ENCODE data around the gene CCDC73. TPM values are rescaled to one million over a fixed set of nuclear protein-coding genes. Genes with fewer than 3 reads are reported as not detected.
A peak's percentile ranks its signal among the peaks of the same experiment; 100 is the strongest.

The CCDC73 gene
- total RNA-seq, 1 experiment from 2014 or later, result 0.04 TPM

DNA sequence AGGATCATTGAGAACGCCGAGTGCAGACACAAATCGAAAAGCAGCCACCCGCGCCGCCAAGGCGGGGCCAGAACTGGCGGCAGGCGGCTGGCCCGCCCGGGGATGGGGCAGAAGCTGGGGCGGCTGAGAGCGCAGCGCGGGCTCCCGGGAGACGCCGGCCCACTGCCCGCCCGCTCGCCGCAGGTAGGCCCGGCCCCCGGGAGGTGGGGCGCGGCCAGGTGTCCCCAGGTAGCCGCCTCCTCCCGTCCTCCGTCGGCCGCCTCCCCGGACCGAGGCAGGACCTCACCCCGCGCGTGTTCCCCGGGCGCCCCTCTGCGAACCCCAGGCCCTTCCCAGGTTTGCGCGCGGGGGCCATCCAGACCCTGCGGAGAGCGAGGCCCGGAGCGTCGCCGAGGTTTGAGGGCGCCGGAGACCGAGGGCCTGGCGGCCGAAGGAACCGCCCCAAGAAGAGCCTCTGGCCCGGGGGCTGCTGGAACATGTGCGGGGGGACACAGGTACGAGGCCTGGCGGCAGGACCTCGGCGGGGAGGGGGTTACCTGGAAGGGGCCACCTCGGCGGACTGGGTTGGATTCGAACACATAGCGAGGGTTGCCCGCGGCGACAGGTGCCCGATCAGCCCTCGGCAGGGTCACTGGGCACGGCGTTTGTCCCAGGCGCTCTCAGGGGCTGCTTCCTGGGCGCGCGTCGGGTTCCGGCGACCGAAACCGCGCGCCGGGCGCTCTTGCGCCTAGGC is 35.4 kb upstream of the CCDC73 start, which contains the start of gene PRRG4:
Gene PRRG4, plus strand, starts transcription at position 248 of the 733 bp plus-strand sequence. CDS start 603 bp downstream, outside the sequence.
- TF ChIP-seq, protein P1, sequence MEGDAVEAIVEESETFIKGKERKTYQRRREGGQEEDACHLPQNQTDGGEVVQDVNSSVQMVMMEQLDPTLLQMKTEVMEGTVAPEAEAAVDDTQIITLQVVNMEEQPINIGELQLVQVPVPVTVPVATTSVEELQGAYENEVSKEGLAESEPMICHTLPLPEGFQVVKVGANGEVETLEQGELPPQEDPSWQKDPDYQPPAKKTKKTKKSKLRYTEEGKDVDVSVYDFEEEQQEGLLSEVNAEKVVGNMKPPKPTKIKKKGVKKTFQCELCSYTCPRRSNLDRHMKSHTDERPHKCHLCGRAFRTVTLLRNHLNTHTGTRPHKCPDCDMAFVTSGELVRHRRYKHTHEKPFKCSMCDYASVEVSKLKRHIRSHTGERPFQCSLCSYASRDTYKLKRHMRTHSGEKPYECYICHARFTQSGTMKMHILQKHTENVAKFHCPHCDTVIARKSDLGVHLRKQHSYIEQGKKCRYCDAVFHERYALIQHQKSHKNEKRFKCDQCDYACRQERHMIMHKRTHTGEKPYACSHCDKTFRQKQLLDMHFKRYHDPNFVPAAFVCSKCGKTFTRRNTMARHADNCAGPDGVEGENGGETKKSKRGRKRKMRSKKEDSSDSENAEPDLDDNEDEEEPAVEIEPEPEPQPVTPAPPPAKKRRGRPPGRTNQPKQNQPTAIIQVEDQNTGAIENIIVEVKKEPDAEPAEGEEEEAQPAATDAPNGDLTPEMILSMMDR (conservative IDR thresholded peaks at IDR 0.05), result no peak
- H2AFZ ChIP-seq (ENCODE audit: low read length), result peak within 1 kb of the TSS; percentile 22
- WGBS (ENCODE audit: extremely low coverage, insufficient read length, low lambda C conversion rate), result no CpG with 5 or more reads among the region's 85 CpGs

More for the DNA sequence above, 35.4 kb upstream of the CCDC73 start, which contains the start of gene PRRG4:
- Histone ChIP-seq H3K4me1 (ENCODE audit: insufficient read depth, low read length) (no peaks in the 10 kb centered on the region), H2AK5ac (ENCODE audit: insufficient read length, low read length) (no peak within 1 kb of the TSS), H3K27me3 (ENCODE audit: insufficient read depth, low read length) (no peaks in the 10 kb centered on the region), H3K4me2 (ENCODE audit: insufficient read depth, insufficient read length, low read length) (peak within 1 kb of the TSS; percentile 66), H3K56ac (ENCODE audit: insufficient read length, low read depth, low read length) (no peak within 1 kb of the TSS), H2BK5ac (ENCODE audit: insufficient read length, low read length) (no peak within 1 kb of the TSS), H4K8ac (replicated peaks; ENCODE audit: insufficient read length, low read depth, low read length) (no peak within 1 kb of the TSS), H2BK20ac (ENCODE audit: low read depth, low read length, poor library complexity, severe bottlenecking) (no peak within 1 kb of the TSS), H3K4ac (ENCODE audit: low read depth, low read length) (no peak within 1 kb of the TSS), H3K9ac (ENCODE audit: extremely low read depth, insufficient read length, low read length) (peak within 1 kb of the TSS; percentile 31), H3K27ac (ENCODE audit: insufficient read length, low read depth, low read length) (no peak within 1 kb of the TSS), H3K79me1 (ENCODE audit: insufficient read depth, low read depth, low read length, poor library complexity, severe bottlenecking) (no peaks in the 10 kb centered on the region), H2BK12ac (ENCODE audit: insufficient read length, low read depth, low read length) (no peak within 1 kb of the TSS), H3K79me2 (ENCODE audit: insufficient read depth, low read length) (no peaks in the 10 kb centered on the region), H3K9me3 (ENCODE audit: control insufficient read depth, low read depth, low read length) (no peaks in the 10 kb centered on the region), H3K23ac (ENCODE audit: insufficient read length, low read depth, low read length) (no peak within 1 kb of the TSS), H3K23me2 (ENCODE audit: insufficient read length, low read depth, low read length, poor library complexity, severe bottlenecking) (peaks cover 10% of the 10 kb centered on the region), H4K20me1 (ENCODE audit: control insufficient read depth, insufficient read depth, insufficient read length) (no peaks in the 10 kb centered on the region), H2BK120ac (ENCODE audit: low read depth, low read length, poor library complexity, severe bottlenecking) (no peak within 1 kb of the TSS), H3T11ph (ENCODE audit: low read length) (no peak within 1 kb of the TSS), H3K14ac (ENCODE audit: insufficient read depth, low read length) (peak within 1 kb of the TSS; percentile 71; the same call in 1 of the 2 replicates), H2BK15ac (ENCODE audit: low read depth, low read length) (no peak within 1 kb of the TSS), H3K18ac (ENCODE audit: insufficient read length, low read depth, low read length) (peak within 1 kb of the TSS; percentile 7), H4K91ac (ENCODE audit: insufficient read length, low read depth, low read length) (no peak within 1 kb of the TSS), H4K5ac (ENCODE audit: insufficient read length, low read depth, low read length) (no peak within 1 kb of the TSS)
- Mint-ChIP-seq H3K27me3 (ENCODE audit: low read depth) (peaks cover 37% of the 10 kb centered on the region), H3K4me1 (peaks cover 12 to 14% of the 10 kb centered on the region in 2 experiments), H3K27ac (peak within 1 kb of the TSS in 1 of 3 experiments; percentile 55; a peak in 1 of 7 replicates), H3K4me3 (peak within 1 kb of the TSS; percentile 75 to 90), H3K9me3 (no peaks in the 10 kb centered on the region), H3K36me3 (ENCODE audit: insufficient read depth in 1 of 3, low read depth in 3 of 3) (no peaks in the 10 kb centered on the region; a peak in 1 of 7 replicates)
- DNase-seq, result peak; percentile 63
